ENCODE measurements around the gene FCGR2B. TPM values are rescaled to one million over a fixed set of nuclear protein-coding genes. Genes with fewer than 3 reads are reported as not detected.

FCGR2B gene
- total and polyA plus RNA-seq, 2 experiments from 2014 or later, result not detected

- H2AFZ ChIP-seq, result no peak overlapping the region
- no peak overlapping the region for H3K4me3 ChIP-seq
- peak; percentile 74 for DNase-seq (ENCODE audit: low spot score)
- no peaks in the 10 kb centered on the region for H3K4me1 ChIP-seq (ENCODE audit: insufficient read depth)
- H3K27ac ChIP-seq, result no peak overlapping the region
- TF ChIP-seq CTCF (IDR thresholded peaks at IDR 0.05; ENCODE audit: poor library complexity), result no peak
- TF ChIP-seq EZH2phosphoT487 (IDR thresholded peaks at IDR 0.05; ENCODE audit: low read depth, severe bottlenecking, unreplicated experiment), result no peak
- TF ChIP-seq EZH2 (IDR thresholded peaks at IDR 0.05; ENCODE audit: borderline replicate concordance), result no peak
- no peaks in the 10 kb centered on the region for H3K9me3 ChIP-seq (ENCODE audit: low read depth)
- H3K36me3 ChIP-seq (replicated peaks; ENCODE audit: insufficient read depth, low read depth), result no peaks in the 10 kb centered on the region
- H3K27me3 ChIP-seq, result no peaks in the 10 kb centered on the region
- no peaks in the 10 kb centered on the region for H3K9me2 ChIP-seq (replicated peaks; ENCODE audit: insufficient read depth)
- H3K79me2 ChIP-seq, result no peaks in the 10 kb centered on the region
- 60% methylated on average over 8 of the region's 8 CpGs for WGBS (ENCODE audit: low lambda C conversion rate, missing lambda C conversion rate)
- no peaks in the 10 kb centered on the region for H4K20me1 ChIP-seq (ENCODE audit: insufficient read depth, poor library complexity, severe bottlenecking)
- H3K4me2 ChIP-seq, result no peak overlapping the region
Observed at GRCh38 chr1:161702250-161702649, 39.3 kb downstream of the FCGR2B start.

GRCh38 chr1:161705537-161705936 lies 42.6 kb downstream of the FCGR2B start:
- WGBS (ENCODE audit: low lambda C conversion rate, missing lambda C conversion rate), result 86% methylated on average over 4 of the region's 4 CpGs

GRCh38 chr1:161706113-161706481 lies 43.2 kb downstream of the FCGR2B start:
- no peak overlapping the region for H3K4me3 ChIP-seq
- TF ChIP-seq EZH2 (IDR thresholded peaks at IDR 0.05; ENCODE audit: borderline replicate concordance), result no peak
- no peak for TF ChIP-seq EZH2phosphoT487 (IDR thresholded peaks at IDR 0.05; ENCODE audit: low read depth, severe bottlenecking, unreplicated experiment)
- TF ChIP-seq CTCF (IDR thresholded peaks at IDR 0.05; ENCODE audit: poor library complexity), result no peak
- no peaks in the 10 kb centered on the region for H3K79me2 ChIP-seq
- H3K4me1 ChIP-seq (ENCODE audit: insufficient read depth), result no peaks in the 10 kb centered on the region
- no peak overlapping the region for H3K4me2 ChIP-seq
- H3K27me3 ChIP-seq, result no peaks in the 10 kb centered on the region
- no peak overlapping the region for H2AFZ ChIP-seq
- no peak overlapping the region for H3K27ac ChIP-seq
- 83% methylated on average over 3 of the region's 3 CpGs for WGBS (ENCODE audit: low lambda C conversion rate, missing lambda C conversion rate)
- H4K20me1 ChIP-seq (ENCODE audit: insufficient read depth, poor library complexity, severe bottlenecking), result no peaks in the 10 kb centered on the region
- DNase-seq (ENCODE audit: low spot score), result no peak
- no peaks in the 10 kb centered on the region for H3K36me3 ChIP-seq (replicated peaks; ENCODE audit: insufficient read depth, low read depth)
- H3K9me2 ChIP-seq (replicated peaks; ENCODE audit: insufficient read depth), result no peaks in the 10 kb centered on the region
- H3K9me3 ChIP-seq (ENCODE audit: low read depth), result no peaks in the 10 kb centered on the region

More at GRCh38 chr1:161705537-161705936, 42.6 kb downstream of the FCGR2B start:
- Histone ChIP-seq H3K36me3 (replicated peaks; ENCODE audit: insufficient read depth, low read depth) (no peaks in the 10 kb centered on the region), H4K20me1 (ENCODE audit: insufficient read depth, poor library complexity, severe bottlenecking) (no peaks in the 10 kb centered on the region), H2AFZ (no peak overlapping the region), H3K9me2 (replicated peaks; ENCODE audit: insufficient read depth) (no peaks in the 10 kb centered on the region), H3K9me3 (ENCODE audit: low read depth) (no peaks in the 10 kb centered on the region), H3K27me3 (no peaks in the 10 kb centered on the region), H3K27ac (no peak overlapping the region), H3K4me2 (no peak overlapping the region), H3K4me1 (ENCODE audit: insufficient read depth) (no peaks in the 10 kb centered on the region), H3K4me3 (no peak overlapping the region), H3K79me2 (no peaks in the 10 kb centered on the region)
- no peak for DNase-seq (ENCODE audit: low spot score)
- no peak for TF ChIP-seq EZH2 (IDR thresholded peaks at IDR 0.05; ENCODE audit: borderline replicate concordance)
- TF ChIP-seq CTCF (IDR thresholded peaks at IDR 0.05; ENCODE audit: poor library complexity), result no peak
- no peak for TF ChIP-seq EZH2phosphoT487 (IDR thresholded peaks at IDR 0.05; ENCODE audit: low read depth, severe bottlenecking, unreplicated experiment)

Data from hepatocyte (in vitro differentiated cells).